GM12878 (cell line): Measurements from ENCODE around the gene MMP20. TPM values are rescaled to one million over a fixed set of nuclear protein-coding genes. Genes with fewer than 3 reads are reported as not detected.

ENCODE experiments used
- ATAC-seq: fragments of 200-7000 bp; cut with Tn5 transposase; 3 replicates; pipeline ENCODE4 v1.9.1; 2020; ENCODE audit warnings: mild to moderate bottlenecking, moderate library complexity
- BruUV-seq: library from RNA; stranded (reverse); fragments of 400-500 nt; replicated peaks from 2 replicates; lab custom pipeline; 2021; lab: Mats Ljungman, UMichigan
- CTCF ChIA-PET: fragments of 300-600 bp; sonication (Branson Sonifier 250); formaldehyde crosslinking; extraction: SDS; loops from one replicate; lab custom pipeline; 2021; ENCODE audit warnings: inconsistent platforms; lab: Yijun Ruan, JAX
- POLR2A ChIA-PET: fragments of 350-600 bp; formaldehyde crosslinking; extraction: SDS; loops from one replicate; lab custom pipeline; 2021; ENCODE audit warnings: inconsistent platforms; lab: Charles Lee
- RAD21 ChIA-PET: fragments of 300-600 bp; sonication (Branson Sonifier 250); formaldehyde crosslinking; loops from one replicate; lab custom pipeline; 2023; ENCODE audit warnings: antibody characterized with exemption; ENCODE audit not compliant: unreplicated experiment; lab: Charles Lee
- SMC1A ChIA-PET: fragments of 300-600 bp; sonication (Branson Sonifier 250); formaldehyde crosslinking; loops from one replicate; lab custom pipeline; 2023; ENCODE audit not compliant: unreplicated experiment, uncharacterized antibody; lab: Charles Lee
- DNase-seq: peaks from one replicate; pipeline ENCODE4 v3.0.0-alpha.2; 2011; ENCODE audit warnings: low read depth, low spot score
- FAIRE-seq: peaks from 3 replicates; lab custom pipeline; 2011; peaks lifted over from hg19 to GRCh38; lab: Jason Lieb, UNC
- H2AFZ ChIP-seq: 2 replicates; pipeline ENCODE4 v1.6.0; 2011; ENCODE audit warnings: low read depth, low read length, control low read depth; ENCODE audit not compliant: control insufficient read depth
- H3K27ac ChIP-seq: 2 replicates; pipeline ENCODE4 v1.5.1; 2011; ENCODE audit warnings: control low read depth; ENCODE audit not compliant: control insufficient read depth, insufficient read depth
- H3K27me3 ChIP-seq, 2 experiments: replicated peaks in 1 of 2; 2 replicates each; pipeline versions ENCODE4 v1.6.0 to v1.6.1; 2011; ENCODE audit warnings: low read length in 1 of 2; ENCODE audit not compliant: control insufficient read depth in 2 of 2, insufficient read depth in 2 of 2
- H3K36me3 ChIP-seq, 2 experiments: 2 replicates each; pipeline ENCODE4 v1.5.1; 2011; ENCODE audit warnings: low read length in 1 of 2; ENCODE audit not compliant: control insufficient read depth in 2 of 2, insufficient read depth in 2 of 2
- H3K4me1 ChIP-seq: 2 replicates; pipeline ENCODE4 v1.6.1; 2011; ENCODE audit warnings: mild to moderate bottlenecking, low read length, moderate library complexity, mixed read lengths; ENCODE audit not compliant: control insufficient read depth, insufficient read depth
- H3K4me2 ChIP-seq: 2 replicates; pipeline ENCODE4 v1.6.0; 2011; ENCODE audit warnings: control low read depth; ENCODE audit not compliant: control insufficient read depth, insufficient read depth
- H3K4me3 ChIP-seq: fragments of 200-600 bp; sonication (generic); 2 replicates; pipeline ENCODE4 v1.5.1; 2016
- H3K79me2 ChIP-seq: 2 replicates; pipeline ENCODE4 v1.6.0; 2011; ENCODE audit warnings: low read length; ENCODE audit not compliant: control insufficient read depth, insufficient read depth
- H3K9ac ChIP-seq: 2 replicates; pipeline ENCODE4 v1.8.0; 2011; ENCODE audit warnings: low read length, control low read depth, mixed read lengths; ENCODE audit not compliant: control insufficient read depth, insufficient read depth
- H3K9me3 ChIP-seq: replicated peaks from 3 replicates; pipeline ENCODE4 v1.5.1; 2011; ENCODE audit warnings: mild to moderate bottlenecking, low read length; ENCODE audit not compliant: control insufficient read depth, insufficient read depth
- H4K20me1 ChIP-seq: 2 replicates; pipeline ENCODE4 v1.6.0; 2011; ENCODE audit not compliant: control insufficient read depth, insufficient read depth
- ATF2 ChIP-seq: IDR thresholded peaks from 2 replicates; pipeline ENCODE4 v1.6.1; 2012; ENCODE audit warnings: low read length, inconsistent platforms
- CHD1 ChIP-seq: IDR thresholded peaks from 2 replicates; pipeline ENCODE4 v1.6.1; 2012; ENCODE audit warnings: low read depth, low read length, improper control_type of control experiment
- E4F1 ChIP-seq: fragments of 450-650 bp; IDR thresholded peaks from 2 replicates; pipeline ENCODE4 v1.6.1; 2018; ENCODE audit warnings: borderline replicate concordance, mild to moderate bottlenecking; ENCODE audit not compliant: partially characterized antibody
- IRF3 ChIP-seq: fragments of 450-650 bp; IDR thresholded peaks from 2 replicates; pipeline ENCODE4 v1.6.1; 2014; ENCODE audit warnings: mild to moderate bottlenecking
- PML ChIP-seq: IDR thresholded peaks from 2 replicates; pipeline ENCODE4 v1.6.1; 2012; ENCODE audit warnings: low read length, inconsistent platforms
- POLR2AphosphoS2 ChIP-seq: IDR thresholded peaks from 2 replicates; pipeline ENCODE4 v1.6.1; 2011; ENCODE audit warnings: low read depth, mild to moderate bottlenecking, low read length, improper control_type of control experiment, moderate library complexity
- SMAD1 ChIP-seq: fragments of 450-650 bp; IDR thresholded peaks from 2 replicates; pipeline ENCODE4 v1.6.1; 2018; ENCODE audit warnings: mild to moderate bottlenecking, low read depth; ENCODE audit not compliant: partially characterized antibody
- SMARCA5 ChIP-seq: fragments of 450-650 bp; IDR thresholded peaks from 2 replicates; pipeline ENCODE4 v1.6.1; 2017; ENCODE audit warnings: mild to moderate bottlenecking
- TAF1 ChIP-seq: IDR thresholded peaks from 2 replicates; pipeline ENCODE4 v1.6.1; 2011; ENCODE audit warnings: mild to moderate bottlenecking, low read depth, low read length, borderline replicate concordance
- ZBED1 ChIP-seq: IDR thresholded peaks from 2 replicates; pipeline ENCODE4 v1.6.1; 2016; ENCODE audit warnings: borderline replicate concordance
- WGBS: methylation state at CpG from one replicate; pipeline ENCODE4 v1.1.6; 2016; ENCODE audit warnings: low lambda C conversion rate; ENCODE audit not compliant: insufficient replicate concordance, insufficient coverage; ENCODE audit errors: missing lambda C conversion rate; 5-methylcytosine and 5-hydroxymethylcytosine counted together
- in situ Hi-C: fragments of 300-500 bp; cut with MboI; formaldehyde crosslinking; loops from 9 replicates; pipeline ENCODE4 v1.14.3; 2018; ENCODE audit warnings: mixed read lengths
- intact Hi-C: fragments of 100-400 bp; cut with micrococcal nuclease; formaldehyde crosslinking; loops from one replicate; pipeline ENCODE4 v1.14.2; 2022; ENCODE audit not compliant: unreplicated experiment
- polyA plus RNA-seq, 11 experiments: library from polyadenylated mRNA; depleted of rRNA in 4 of 11; unstranded in 6 of 11; stranded (reverse) in 5 of 11; fragments of >200 nt; fragmentation: Nextera tagmentation in 4 of 11; fragmentation: Illumina TruSeq in 1 of 11; extraction: Ambion mirVana in 4 of 11; extraction: Trizol in 1 of 11; gene quantifications; 1 replicate in 1 of 11; 2 replicates in 10 of 11; pipeline versions ENCODE4 v1.2.1 to v1.2.3, GENCODE V29; 2011 to 2016; ENCODE audit warnings: inconsistent platforms in 2 of 11, missing spikeins in 2 of 11, low read depth in 1 of 11
- total RNA-seq, 4 experiments: library from RNA; depleted of rRNA in 3 of 4; stranded (reverse); fragments of >200 nt in 3 of 4; fragmentation: Illumina TruSeq in 1 of 4; extraction: Trizol in 1 of 4; gene quantifications; 2 replicates each; pipeline versions ENCODE4 v1.2.1 to v1.2.3, GENCODE V29; 2013 to 2021

The MMP20 gene
- total and polyA plus RNA-seq, 10 of the 15 experiments (the other 5 are each of a cell fraction or from before 2014, with no cell fraction given) = 0.10 to 0.57 (median 0.19) TPM; not detected in 2

- Histone ChIP-seq H4K20me1 (no peaks in the 10 kb centered on the region), H3K4me2 (no peak overlapping the region), H2AFZ (no peak overlapping the region), H3K4me3 (no peak overlapping the region), H3K36me3 (no peaks in the 10 kb centered on the region), H3K27me3 (no peaks in the 10 kb centered on the region), H3K4me1 (peaks cover 18% of the 10 kb centered on the region), H3K9ac (no peak overlapping the region), H3K27ac (no peak overlapping the region), H3K9me3 (no peaks in the 10 kb centered on the region; the same call in 2 of the 3 replicates), H3K79me2 (no peaks in the 10 kb centered on the region)
- TF ChIP-seq POLR2AphosphoS2 (no peak), SMAD1 (no peak), TAF1 (no peak)
- ChIA-PET CTCF (interaction anchor here (1.0 to 2.7 kb wide), 10 partner anchors 11 to 270 kb away, joined by 3 to 14 read pairs (median 4); no protein-coding TSS in a partner anchor), SMC1A (interaction anchor here (0.6 to 19.4 kb wide), 15 partner anchors 10 to 267 kb away, joined by 3 to 399 read pairs (median 7); no protein-coding TSS in a partner anchor), RAD21 (interaction anchor here (0.9 to 2.9 kb wide), 9 partner anchors 11 to 293 kb away, joined by 3 to 21 read pairs (median 4); no protein-coding TSS in a partner anchor), POLR2A (interaction anchor here (0.6 to 2.0 kb wide), 8 partner anchors 17 to 311 kb away, joined by 3 to 9 read pairs (median 3); no protein-coding TSS in a partner anchor)
- FAIRE-seq (no peak), DNase-seq (no peak), ATAC-seq (no peak)
- in situ Hi-C loops = no loop called here
- 88% methylated on average over 3 of the region's 3 CpGs for WGBS
- intact Hi-C loops = no loop called here
- no TSS peak for BruUV-seq
Observed at GRCh38 chr11:102608699-102609098, 16.4 kb downstream of the MMP20 start.

- BruUV-seq = no TSS peak
- ChIA-PET POLR2A (interaction anchor here (0.8 to 4.2 kb wide), 5 partner anchors 16 to 288 kb away, joined by 3 to 19 read pairs (median 3); no protein-coding TSS in a partner anchor), SMC1A (interaction anchor here (1.0 to 19.4 kb wide), 6 partner anchors 8 to 73 kb away, joined by 3 to 399 read pairs (median 17); no protein-coding TSS in a partner anchor), RAD21 (interaction anchor here (1.0 to 4.3 kb wide), 7 partner anchors 8 to 73 kb away, joined by 3 to 47 read pairs (median 5); no protein-coding TSS in a partner anchor), CTCF (interaction anchor here (0.8 to 3.0 kb wide), 9 partner anchors 8 to 311 kb away, joined by 3 to 25 read pairs (median 3); no protein-coding TSS in a partner anchor)
- Histone ChIP-seq H3K4me2 (no peak overlapping the region), H4K20me1 (no peaks in the 10 kb centered on the region), H3K27me3 (no peaks in the 10 kb centered on the region), H2AFZ (no peak overlapping the region), H3K4me3 (no peak overlapping the region), H3K4me1 (peaks cover 3% of the 10 kb centered on the region; the same call in 1 of the 2 replicates), H3K36me3 (no peaks in the 10 kb centered on the region), H3K9ac (no peak overlapping the region), H3K9me3 (no peaks in the 10 kb centered on the region; the same call in 2 of the 3 replicates), H3K79me2 (no peaks in the 10 kb centered on the region), H3K27ac (no peak overlapping the region)
- intact Hi-C loops = no loop called here
- ATAC-seq (no peak), DNase-seq (no peak), FAIRE-seq (no peak)
- in situ Hi-C loops = no loop called here
- WGBS = 54% methylated on average over 3 of the region's 3 CpGs
- no peak for TF ChIP-seq ATF2
- no peak for TF ChIP-seq E4F1
- TF ChIP-seq IRF3 = no peak
- no peak for TF ChIP-seq ZBED1
- TF ChIP-seq CHD1 = no peak
- no peak for TF ChIP-seq SMARCA5
- no peak for TF ChIP-seq PML
Observed at GRCh38 chr11:102604875-102605274, 20.3 kb downstream of the MMP20 start.
